ENCODE data around the gene PPP4R2. TPM values are rescaled to one million over a fixed set of nuclear protein-coding genes. Genes with fewer than 3 reads are reported as not detected.

Gene PPP4R2
- total and polyA plus RNA-seq, 2 experiments from 2014 or later, result 51.0 to 91.4 TPM

GRCh38 chr3:73080216-73080966 lies 83.8 kb downstream of the PPP4R2 start:
- Histone ChIP-seq H3K27ac (no peak overlapping the region), H2AFZ (no peak overlapping the region), H3K27me3 (no peaks in the 10 kb centered on the region), H3K9me3 (ENCODE audit: low read depth) (no peaks in the 10 kb centered on the region), H3K36me3 (replicated peaks; ENCODE audit: insufficient read depth, low read depth) (no peaks in the 10 kb centered on the region), H3K4me1 (ENCODE audit: insufficient read depth) (no peaks in the 10 kb centered on the region), H3K4me3 (no peak overlapping the region), H3K79me2 (no peaks in the 10 kb centered on the region), H3K9me2 (replicated peaks; ENCODE audit: insufficient read depth) (no peaks in the 10 kb centered on the region), H4K20me1 (ENCODE audit: insufficient read depth, poor library complexity, severe bottlenecking) (no peaks in the 10 kb centered on the region), H3K4me2 (no peak overlapping the region)
- WGBS (ENCODE audit: low lambda C conversion rate, missing lambda C conversion rate), result 77% methylated on average over 17 of the region's 17 CpGs
- no peak for DNase-seq (ENCODE audit: low spot score)
- no peak for TF ChIP-seq EZH2phosphoT487 (IDR thresholded peaks at IDR 0.05; ENCODE audit: low read depth, severe bottlenecking, unreplicated experiment)
- no peak for TF ChIP-seq EZH2 (IDR thresholded peaks at IDR 0.05; ENCODE audit: borderline replicate concordance)
- no peak for TF ChIP-seq CTCF (IDR thresholded peaks at IDR 0.05; ENCODE audit: poor library complexity)

- H3K4me1 ChIP-seq (ENCODE audit: insufficient read depth), result no peaks in the 10 kb centered on the region
- H3K4me2 ChIP-seq, result no peak overlapping the region
- no peak overlapping the region for H3K4me3 ChIP-seq
- H3K27me3 ChIP-seq, result no peaks in the 10 kb centered on the region
- H3K9me2 ChIP-seq (replicated peaks; ENCODE audit: insufficient read depth), result no peaks in the 10 kb centered on the region
- no peak overlapping the region for H2AFZ ChIP-seq
- no peaks in the 10 kb centered on the region for H4K20me1 ChIP-seq (ENCODE audit: insufficient read depth, poor library complexity, severe bottlenecking)
- TF ChIP-seq CTCF (IDR thresholded peaks at IDR 0.05; ENCODE audit: poor library complexity) (no peak), EZH2 (IDR thresholded peaks at IDR 0.05; ENCODE audit: borderline replicate concordance) (no peak), EZH2phosphoT487 (IDR thresholded peaks at IDR 0.05; ENCODE audit: low read depth, severe bottlenecking, unreplicated experiment) (no peak)
- no peak for DNase-seq (ENCODE audit: low spot score)
- H3K9me3 ChIP-seq (ENCODE audit: low read depth), result no peaks in the 10 kb centered on the region
- no peak overlapping the region for H3K27ac ChIP-seq
- WGBS (ENCODE audit: low lambda C conversion rate, missing lambda C conversion rate), result 91% methylated on average over 8 of the region's 8 CpGs
- no peaks in the 10 kb centered on the region for H3K36me3 ChIP-seq (replicated peaks; ENCODE audit: insufficient read depth, low read depth)
- no peaks in the 10 kb centered on the region for H3K79me2 ChIP-seq
Measured at GRCh38 chr3:73081140-73081539, 84.5 kb downstream of the PPP4R2 start.

DNA sequence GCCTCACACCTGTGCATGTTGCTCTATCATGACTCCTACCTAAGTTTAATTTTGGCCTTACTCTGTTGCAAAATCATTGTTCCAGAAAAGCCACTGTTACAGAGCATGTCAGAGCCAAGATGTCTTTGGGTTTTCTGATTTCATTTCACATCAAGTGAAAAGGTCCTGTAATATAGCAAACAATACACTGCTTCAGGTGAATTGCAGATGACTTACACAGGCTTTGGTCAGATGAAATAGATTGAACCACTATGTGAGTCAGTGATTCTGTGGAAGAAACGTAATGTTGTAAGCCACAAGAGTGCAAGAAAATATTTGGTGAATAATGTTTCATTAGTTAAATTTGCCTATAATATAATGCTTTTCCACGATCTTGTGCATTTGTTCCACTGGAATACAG lies 87.6 kb downstream of the PPP4R2 start:
- no peaks in the 10 kb centered on the region for H3K36me3 ChIP-seq (replicated peaks; ENCODE audit: insufficient read depth, low read depth)
- no peaks in the 10 kb centered on the region for H3K79me2 ChIP-seq
- H3K9me3 ChIP-seq (ENCODE audit: low read depth), result no peaks in the 10 kb centered on the region
- no peak overlapping the region for H3K27ac ChIP-seq
- no peaks in the 10 kb centered on the region for H3K27me3 ChIP-seq
- H3K4me3 ChIP-seq, result no peak overlapping the region
- H3K4me2 ChIP-seq, result no peak overlapping the region
- H4K20me1 ChIP-seq (ENCODE audit: insufficient read depth, poor library complexity, severe bottlenecking), result no peaks in the 10 kb centered on the region
- 92% methylated on average over 2 of the region's 2 CpGs for WGBS (ENCODE audit: low lambda C conversion rate, missing lambda C conversion rate)
- H3K4me1 ChIP-seq (ENCODE audit: insufficient read depth), result no peaks in the 10 kb centered on the region
- no peaks in the 10 kb centered on the region for H3K9me2 ChIP-seq (replicated peaks; ENCODE audit: insufficient read depth)
- TF ChIP-seq EZH2 (IDR thresholded peaks at IDR 0.05; ENCODE audit: borderline replicate concordance), result no peak
- TF ChIP-seq EZH2phosphoT487 (IDR thresholded peaks at IDR 0.05; ENCODE audit: low read depth, severe bottlenecking, unreplicated experiment), result no peak
- no peak for TF ChIP-seq CTCF (IDR thresholded peaks at IDR 0.05; ENCODE audit: poor library complexity)
- H2AFZ ChIP-seq, result no peak overlapping the region
- no peak for DNase-seq (ENCODE audit: low spot score)

Measured in hepatocyte (in vitro differentiated cells).